LNCAP (cell line): ENCODE measurements around the gene MTARC2.

Experiments used
- TF ChIP-seq, protein P1 (sequence below): fragments of 450-650 bp; IDR thresholded peaks from 2 replicates; pipeline ENCODE4 v1.5.1; 2017; ENCODE audit warnings: mild to moderate bottlenecking

MTARC2 gene

GRCh38 chr1:220808345-220809186, 60.4 kb downstream of the MTARC2 start:
- TF ChIP-seq, protein P1, sequence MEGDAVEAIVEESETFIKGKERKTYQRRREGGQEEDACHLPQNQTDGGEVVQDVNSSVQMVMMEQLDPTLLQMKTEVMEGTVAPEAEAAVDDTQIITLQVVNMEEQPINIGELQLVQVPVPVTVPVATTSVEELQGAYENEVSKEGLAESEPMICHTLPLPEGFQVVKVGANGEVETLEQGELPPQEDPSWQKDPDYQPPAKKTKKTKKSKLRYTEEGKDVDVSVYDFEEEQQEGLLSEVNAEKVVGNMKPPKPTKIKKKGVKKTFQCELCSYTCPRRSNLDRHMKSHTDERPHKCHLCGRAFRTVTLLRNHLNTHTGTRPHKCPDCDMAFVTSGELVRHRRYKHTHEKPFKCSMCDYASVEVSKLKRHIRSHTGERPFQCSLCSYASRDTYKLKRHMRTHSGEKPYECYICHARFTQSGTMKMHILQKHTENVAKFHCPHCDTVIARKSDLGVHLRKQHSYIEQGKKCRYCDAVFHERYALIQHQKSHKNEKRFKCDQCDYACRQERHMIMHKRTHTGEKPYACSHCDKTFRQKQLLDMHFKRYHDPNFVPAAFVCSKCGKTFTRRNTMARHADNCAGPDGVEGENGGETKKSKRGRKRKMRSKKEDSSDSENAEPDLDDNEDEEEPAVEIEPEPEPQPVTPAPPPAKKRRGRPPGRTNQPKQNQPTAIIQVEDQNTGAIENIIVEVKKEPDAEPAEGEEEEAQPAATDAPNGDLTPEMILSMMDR, result no peak

DNA sequence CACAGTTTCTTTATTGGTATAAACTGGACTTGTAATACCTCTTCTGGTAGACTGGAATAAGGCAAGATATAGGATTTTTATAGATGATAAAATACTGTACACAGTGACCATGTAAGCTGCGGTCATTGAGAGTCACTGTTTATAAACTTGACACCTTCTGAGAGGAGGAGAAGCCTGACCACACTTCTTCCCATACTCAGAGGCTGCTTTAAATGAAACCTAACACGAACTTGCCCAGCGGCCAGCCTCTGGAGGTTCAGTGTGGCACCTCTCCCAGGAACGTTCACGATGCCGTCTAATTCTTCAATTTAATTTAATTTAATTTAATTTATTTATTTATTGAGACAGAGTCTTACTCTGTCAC, 61.0 kb downstream of the MTARC2 start:
- TF ChIP-seq, protein P1, result no peak

DNA sequence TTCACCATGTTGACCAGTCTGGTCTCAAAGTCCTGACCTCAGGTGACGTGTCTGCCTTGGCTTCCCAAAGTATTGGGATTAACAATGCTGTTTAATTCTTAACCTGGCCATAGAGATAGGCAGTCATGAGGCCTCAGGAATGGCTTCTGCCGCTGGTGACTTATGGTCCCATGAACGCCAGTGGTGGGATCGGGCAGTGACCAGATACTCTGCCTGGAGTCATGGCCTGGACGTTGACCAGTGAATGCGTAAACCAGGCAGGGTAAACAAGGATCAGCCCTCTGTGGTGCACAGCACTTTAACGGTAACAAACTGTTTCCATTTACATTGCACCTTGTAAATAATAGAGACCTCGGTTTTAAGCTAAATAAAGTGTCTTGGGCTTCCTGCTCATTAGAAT, 61.6 kb downstream of the MTARC2 start:
- TF ChIP-seq, protein P1, result no peak

DNA sequence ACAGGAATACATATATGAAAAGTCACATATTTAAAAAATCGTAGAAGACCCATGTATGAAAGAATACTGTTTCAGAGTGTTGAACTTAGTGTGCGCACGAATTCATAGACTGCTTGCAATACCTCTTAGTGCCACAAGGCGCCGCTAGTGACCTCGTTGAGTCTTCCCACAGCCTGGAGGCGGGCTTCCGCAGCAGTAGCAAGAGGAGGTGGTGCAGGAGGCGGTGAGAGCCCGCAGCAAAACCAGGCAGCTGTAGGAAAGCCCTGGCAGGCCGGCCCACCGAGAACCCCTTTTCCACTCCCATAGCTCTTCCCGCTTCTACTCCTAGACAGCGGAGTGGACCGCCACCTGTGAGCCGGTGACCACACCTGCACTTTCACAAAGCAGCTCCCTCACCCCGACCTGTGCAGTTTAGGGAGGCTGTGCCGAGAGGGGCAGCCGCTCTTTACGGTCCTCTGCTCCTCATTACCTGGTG, 62.1 kb downstream of the MTARC2 start:
- TF ChIP-seq, protein P1, result peak; percentile 77

GRCh38 chr1:220810963-220811362, 62.8 kb downstream of the MTARC2 start:
- TF ChIP-seq, protein P1, result no peak

- TF ChIP-seq, protein P1, result no peak
Measured at GRCh38 chr1:220811695-220812094, 63.6 kb downstream of the MTARC2 start.

DNA sequence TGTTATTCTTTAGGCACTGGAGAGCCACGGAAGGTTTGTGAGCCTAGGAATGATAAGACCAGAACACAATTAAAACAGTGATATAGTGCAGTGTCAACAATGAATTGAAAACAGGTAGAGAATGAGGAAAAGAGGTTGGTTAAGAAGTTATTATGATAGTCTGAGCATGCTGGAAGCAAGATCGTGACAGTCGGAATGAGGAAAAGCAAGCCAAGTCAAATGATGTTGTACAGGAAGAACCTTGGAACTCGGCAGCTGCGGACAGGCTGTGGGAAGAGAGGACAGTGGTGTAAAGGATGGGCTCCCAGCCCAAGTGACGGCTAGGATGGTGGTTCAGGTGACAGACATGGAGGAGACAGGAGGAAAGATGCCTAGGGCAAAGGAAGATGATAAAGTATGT, 64.2 kb downstream of the MTARC2 start:
- TF ChIP-seq, protein P1, result no peak

- TF ChIP-seq, protein P1, result no peak
Measured at GRCh38 chr1:220813013-220813412, 64.9 kb downstream of the MTARC2 start.
